HG03097 (cell line): ENCODE results near the gene WDTC1.

ENCODE experiments used
- ATAC-seq: cut with Tn5 transposase; IDR thresholded peaks from one replicate; pipeline ENCODE4 v1.9.1; 2021; ENCODE audit not compliant: unreplicated experiment, low FRiP score

WDTC1 gene

DNA sequence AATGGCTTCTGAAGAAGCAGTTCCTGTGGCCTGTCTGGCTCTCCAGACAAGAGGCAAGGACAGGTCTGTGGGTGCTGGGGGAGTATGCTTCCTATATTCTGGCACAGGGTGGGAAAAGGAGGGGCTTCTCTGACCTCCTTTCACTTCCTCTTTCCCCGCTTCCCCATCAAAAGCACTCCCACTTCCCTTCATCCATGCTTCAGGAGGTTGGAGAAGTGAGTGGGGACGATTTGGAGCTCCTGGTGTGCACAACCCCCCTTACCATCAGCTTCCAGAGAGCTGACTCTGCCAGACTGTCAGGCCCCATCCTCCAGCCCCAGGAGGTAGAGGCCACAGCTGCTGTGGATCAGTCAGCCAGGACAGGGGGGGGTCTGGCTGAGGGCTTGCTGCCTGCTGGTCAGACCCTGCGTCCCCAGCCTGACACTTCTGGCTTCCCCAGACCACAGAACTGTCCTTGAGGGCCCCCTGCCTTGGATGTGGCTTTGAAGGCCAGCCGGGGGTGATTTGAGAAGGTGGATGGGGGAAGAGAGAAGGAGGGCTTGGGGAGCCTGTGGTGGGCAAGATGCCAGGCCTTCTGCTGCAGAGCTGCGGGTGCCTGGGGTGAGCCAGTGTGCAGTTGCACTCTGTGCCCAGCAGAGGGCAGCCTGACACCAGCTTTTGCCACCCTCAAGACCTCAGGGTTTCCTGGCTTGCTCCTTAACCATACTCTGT lies 66.1 kb downstream of the WDTC1 start:
- peak; percentile 70 for ATAC-seq

DNA sequence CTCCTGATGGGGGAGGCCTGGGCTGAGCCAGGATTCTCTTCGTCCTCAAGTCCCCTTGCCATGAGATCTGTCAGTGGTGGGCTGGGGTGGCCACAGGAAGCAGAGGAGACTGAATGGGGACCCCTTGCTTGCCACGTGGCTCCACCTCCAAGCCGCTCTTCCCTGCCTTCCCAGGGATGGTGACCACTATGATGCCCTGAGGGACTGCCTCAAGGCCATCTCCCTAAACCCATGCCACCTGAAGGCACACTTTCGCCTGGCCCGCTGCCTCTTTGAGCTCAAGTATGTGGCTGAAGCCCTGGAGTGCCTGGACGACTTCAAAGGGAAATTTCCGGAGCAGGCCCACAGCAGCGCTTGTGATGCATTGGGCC lies 66.6 kb downstream of the WDTC1 start:
- no peak for ATAC-seq

DNA sequence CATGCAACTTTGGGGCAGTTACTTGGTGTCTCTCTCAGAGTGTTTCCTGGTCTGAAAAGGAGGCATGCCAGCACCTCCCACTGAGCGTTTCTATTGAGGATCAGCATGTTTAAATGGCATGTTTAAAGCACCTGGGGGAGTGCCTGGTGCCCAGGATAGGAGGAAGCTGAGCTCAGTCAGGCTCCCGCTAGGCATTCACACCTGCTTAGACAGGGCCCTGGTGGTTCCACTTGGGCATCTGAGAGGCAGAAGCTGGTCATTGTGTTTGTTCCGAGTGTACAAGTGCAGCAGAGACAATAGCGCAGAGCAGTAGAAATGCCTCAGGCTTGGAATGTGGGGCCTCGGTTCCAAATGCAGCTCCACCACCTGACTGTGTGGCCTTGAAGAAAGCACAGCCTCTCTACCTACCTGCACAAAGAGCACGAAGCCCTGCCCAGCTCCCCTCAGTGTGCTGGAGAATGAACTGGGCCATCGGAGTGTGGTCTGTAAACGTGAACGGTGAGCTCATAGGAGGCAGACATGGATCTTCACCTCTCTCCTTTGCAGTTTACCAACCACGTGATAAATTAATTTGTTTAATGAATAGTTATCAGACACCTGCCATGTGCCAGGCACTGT lies 67.3 kb downstream of the WDTC1 start:
- no peak for ATAC-seq

DNA sequence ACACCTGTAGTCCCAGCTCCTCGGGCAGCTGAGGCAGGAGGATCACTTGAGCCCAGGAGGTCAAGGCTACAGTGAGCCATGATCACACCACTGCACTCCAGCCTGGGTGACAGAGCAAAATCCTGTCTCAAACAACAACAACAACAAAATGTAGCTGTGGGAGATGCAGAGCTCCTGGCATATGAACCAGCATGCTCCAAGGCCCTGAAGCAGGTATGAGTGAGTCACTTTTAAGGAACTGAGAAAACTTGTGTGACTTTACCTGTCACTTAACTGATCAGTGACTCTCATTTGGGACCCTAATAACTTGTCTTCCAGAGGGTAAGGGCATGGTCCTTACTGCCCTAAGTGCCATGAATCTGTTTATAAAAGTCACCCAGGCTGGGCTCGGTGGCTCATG lies 68.2 kb downstream of the WDTC1 start:
- ATAC-seq = no peak

DNA sequence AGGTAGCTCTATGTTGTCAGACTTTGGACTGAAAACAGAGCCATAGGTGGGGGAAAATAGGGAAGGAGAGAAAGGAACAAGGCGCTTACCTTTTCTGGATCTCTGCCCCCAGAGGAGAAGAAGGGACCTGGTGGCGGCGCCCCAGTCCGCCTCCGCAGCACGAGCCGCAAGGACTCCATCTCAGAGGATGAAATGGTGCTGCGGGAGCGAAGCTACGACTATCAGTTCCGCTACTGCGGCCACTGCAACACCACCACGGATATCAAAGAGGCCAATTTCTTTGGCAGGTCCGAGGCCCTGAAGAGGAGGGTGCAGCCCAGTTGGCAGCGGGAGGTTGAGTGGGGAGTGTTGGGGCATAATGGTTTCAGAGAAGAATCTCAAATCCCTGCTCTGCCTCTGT lies 69.1 kb downstream of the WDTC1 start:
- no peak for ATAC-seq

DNA sequence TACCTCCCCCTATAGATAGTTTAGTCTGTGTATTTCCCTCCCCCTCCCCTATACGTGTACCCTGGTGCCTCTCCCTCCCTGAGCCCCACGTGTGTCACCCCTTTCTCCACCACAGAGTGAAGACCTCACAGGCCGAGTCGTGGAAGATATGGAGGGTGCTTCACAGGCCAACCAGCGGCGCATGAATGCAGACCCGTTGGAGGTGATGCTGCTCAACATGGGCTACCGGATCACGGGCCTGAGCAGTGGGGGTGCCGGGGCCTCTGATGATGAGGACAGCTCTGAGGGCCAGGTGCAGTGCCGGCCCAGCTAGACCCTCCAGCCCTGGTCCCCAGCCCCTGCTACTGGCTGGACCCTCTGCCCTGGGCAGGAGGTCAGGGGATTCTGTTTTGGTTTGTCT lies 71.6 kb downstream of the WDTC1 start:
- ATAC-seq = no peak

DNA sequence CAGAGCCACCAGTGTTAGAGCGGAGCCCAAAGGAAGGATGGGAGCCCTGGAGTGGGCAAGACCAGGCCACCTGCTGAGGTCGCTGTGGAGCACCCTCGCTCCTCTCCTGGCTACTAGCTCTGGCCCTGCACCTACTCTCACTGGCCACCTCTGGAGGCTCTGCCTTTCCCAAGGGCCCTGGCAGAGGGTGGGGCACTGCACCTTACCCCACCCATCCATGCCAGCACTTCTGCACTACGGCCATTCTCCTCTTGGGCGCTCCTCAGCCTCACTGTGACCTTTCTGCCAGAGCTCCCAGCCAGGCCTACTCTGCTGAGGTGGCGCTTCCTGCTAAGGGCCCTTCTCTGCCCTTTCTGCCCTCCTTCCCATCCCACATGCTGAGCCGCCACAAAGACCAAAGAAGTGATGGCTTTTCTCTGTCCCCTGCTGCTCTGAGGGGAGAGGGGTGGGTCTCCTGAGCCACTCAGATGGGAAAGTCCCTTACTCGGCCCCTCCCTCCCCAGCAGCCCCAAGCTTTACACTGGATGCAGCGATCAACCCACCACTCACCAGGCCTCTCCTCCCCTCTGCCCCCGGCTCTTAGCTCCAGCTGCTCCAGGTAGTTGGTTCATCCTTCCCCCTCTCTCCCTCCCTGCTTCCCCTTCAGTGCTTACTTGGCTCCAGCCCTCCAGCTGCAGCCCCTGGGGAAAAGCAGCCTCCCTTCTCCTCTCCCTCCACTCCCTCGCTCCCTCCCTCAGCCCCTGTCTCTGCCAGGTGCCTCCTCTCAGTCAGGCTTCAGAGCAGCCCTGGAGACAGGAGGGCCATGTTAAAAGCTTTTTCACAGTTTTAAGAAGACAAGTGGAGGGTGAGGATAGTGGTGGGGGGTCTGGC lies 72.7 kb downstream of the WDTC1 start:
- ATAC-seq = no peak

DNA sequence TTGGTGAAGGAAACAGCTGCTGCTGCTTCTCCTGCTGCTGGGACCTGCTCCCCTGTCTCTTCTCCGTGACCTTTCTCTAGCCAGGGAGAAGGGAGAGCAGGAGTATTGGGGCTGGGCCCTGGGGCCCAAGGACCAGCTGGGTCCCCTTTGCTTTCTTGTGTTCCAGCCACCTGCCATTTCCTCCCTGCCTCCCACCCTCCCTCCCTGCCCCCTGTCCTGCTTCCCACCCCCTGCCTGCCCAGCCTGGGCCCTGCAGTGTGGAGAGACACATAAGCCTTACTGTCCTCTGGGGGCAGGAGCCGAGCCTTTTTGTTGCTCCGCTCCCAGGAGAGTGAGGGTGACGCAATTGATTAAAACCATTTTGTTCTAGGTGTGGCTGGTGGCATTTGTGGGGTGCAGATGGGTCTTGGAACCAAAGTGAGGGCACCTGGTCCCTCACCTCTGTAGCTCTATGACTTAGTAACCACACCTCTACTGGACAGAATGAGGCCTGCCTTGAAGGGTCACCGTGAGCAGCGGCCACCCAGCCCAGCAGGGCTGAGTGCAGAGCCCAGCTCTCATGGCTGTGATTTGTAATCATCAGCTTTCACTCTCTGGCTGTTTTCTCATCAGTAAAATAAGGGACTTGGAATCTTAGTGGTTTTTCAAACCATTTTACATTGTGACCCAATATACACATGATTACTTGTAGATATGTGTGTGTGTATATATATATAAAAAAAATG lies 73.6 kb downstream of the WDTC1 start:
- no peak for ATAC-seq

DNA sequence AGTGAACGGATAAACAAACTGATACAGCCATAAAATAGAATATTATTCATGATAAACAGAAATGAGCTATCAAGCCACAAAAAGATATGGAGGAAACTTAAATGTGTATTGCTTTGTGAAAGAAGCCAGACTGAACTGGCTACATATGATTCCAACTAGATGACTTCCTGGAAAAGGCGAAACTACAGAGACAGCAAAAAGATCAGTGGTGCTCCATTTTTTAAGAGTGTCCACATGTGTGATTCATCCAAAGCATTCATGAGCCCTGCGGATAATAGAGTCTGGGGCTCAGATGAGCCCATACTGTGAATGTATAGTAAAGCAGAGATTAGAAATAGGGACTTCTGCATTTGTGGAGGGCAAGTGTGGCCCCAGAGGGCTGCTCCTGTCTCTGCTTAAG lies 79.7 kb downstream of the WDTC1 start:
- no peak for ATAC-seq

DNA sequence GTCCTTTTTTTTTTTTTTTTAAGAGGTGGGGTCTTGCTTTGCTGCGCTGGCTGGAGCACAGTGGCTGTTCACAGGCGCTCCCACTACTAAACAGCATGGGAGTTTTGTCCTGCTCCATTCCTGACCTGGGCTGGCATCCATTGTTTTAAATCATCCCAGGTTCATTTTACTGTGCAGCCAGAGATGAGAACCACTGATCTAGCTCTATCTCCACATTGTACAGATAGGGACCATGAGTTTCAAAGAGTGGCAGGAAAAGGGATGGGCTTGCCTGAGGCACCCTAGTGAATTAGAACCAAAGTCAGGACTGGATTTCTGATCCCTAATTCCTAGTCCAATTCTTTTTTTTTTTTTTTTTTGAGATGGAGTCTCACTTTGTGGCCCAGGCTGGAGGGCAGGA lies 80.3 kb downstream of the WDTC1 start:
- no peak for ATAC-seq

DNA sequence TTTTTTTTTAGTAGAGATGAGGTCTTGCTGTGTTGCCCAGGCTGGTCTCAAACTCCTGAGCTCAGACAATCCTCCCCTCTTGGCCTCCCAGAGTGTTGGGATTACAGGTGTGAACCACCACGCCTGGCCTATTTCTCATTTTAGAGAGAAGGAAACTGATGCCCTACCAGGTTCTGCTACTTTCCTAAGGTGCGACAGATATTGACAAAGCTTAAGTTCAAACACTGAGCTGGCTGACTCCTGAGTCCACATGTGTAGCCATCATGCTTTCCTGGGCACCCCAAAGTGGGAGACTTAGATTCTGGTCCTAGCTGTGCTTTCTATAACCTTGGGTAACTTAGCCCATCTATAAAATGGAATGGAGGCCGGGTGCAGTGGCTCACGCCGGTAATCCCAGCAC lies 82.4 kb downstream of the WDTC1 start:
- no peak for ATAC-seq

DNA sequence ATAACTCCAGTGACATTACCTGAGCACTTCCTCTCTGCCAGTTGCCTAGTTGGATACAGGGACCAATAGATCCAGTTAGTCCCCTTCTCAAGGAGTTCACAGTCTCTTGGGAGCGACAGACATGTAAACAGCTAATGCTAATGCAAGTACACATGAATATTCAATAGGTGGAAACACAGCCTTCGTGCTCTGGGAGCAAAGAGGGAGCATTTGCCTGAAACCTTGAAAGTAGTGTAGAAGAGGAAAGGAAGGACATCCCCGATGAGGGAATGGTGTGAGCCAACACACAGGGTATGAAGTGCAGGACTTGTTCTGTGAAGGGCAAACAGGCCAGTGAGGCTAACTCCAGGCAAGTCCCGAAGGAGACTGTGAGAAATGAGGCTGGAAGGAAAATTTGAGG lies 83.7 kb downstream of the WDTC1 start:
- no peak for ATAC-seq

DNA sequence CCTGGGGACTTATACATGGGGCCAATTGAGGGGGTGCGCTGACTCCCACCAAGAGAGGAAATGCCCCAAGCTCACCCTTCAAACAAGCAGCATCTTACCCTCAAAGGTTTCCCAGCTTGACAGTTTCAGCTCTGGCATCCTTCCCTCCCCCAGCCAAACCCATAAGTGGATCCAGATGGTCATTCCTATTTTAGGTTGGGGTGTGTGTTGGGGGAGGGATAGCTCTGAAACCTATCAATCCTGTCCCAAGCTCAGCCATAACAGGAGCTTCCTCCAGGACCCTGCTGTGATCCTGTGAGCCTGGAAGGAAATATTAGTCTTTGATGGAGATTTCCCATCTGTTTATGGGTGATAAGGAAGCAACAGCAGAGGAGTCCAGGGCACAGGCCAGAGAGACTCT lies 84.2 kb downstream of the WDTC1 start:
- ATAC-seq = no peak

DNA sequence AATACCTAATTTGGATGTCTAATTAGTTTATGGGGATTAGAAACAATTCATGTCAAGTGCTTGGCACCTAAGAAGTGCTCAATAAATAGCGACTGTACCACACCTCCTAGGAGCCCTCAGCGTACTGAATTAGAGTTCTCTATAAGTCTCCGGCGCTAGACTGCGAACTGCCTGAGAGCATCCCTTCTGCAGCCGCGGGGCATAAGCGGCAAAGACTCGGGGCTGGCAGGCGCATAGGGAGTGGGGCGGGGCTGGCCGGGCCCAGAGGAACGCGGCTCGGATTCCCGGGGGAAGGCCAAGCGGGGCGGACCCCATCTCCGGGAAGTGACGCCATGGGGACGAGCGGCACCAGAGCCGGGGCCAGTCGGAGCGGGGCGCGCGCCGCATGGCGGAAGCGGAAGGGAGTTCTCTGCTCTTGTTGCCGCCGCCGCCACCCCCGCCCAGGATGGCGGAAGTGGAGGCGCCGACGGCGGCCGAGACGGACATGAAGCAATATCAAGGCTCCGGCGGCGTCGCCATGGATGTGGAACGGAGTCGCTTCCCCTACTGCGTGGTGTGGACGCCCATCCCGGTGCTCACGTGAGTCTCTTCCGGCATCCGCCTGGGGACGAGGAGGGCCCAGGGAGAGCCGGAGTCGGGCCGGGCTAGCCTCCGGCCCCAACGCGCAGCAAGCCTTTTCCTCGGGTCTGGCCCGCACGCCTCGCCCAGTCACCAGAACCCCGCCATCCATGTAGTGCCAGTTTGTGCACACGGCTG lies 87.6 kb downstream of the WDTC1 start, which contains the start of gene TMEM222:
Gene TMEM222, plus strand, starts transcription at position 351 of the 756 bp plus-strand sequence. Its CDS starts 35 bp downstream, at position 386.
- peak; percentile 88 for ATAC-seq

DNA sequence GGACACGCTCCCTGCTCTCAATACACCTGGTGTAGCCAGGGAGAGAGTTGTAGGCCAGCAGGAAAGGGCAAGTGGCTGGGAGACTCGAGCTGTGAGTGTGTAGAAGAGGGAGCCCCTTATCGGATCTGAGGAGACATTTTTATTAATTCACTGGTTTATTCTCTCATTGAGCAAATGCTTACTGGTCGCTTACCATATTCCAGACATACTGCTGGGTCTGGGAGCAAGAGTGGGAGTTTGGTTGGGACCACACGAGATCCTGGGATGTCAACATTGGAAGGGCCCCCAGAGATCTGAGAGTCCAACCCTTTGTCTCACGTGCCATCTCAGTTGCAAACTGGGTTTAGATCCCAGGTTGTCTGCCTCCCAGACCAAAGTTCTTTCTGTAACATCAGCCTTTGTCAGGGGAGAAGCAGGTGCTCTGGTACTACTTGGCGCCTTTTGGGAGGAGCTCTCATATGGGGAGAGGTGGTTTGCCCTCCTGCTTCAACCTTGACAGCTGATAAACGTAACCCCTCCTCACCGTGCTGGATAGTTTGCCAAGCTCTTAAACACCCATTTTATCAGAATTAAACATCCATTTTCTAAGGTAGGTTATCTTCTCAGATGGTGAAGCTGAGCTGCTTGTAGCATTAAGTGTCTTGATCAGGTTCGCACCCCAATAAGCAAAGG lies 88.3 kb downstream of the WDTC1 start:
- ATAC-seq = no peak

DNA sequence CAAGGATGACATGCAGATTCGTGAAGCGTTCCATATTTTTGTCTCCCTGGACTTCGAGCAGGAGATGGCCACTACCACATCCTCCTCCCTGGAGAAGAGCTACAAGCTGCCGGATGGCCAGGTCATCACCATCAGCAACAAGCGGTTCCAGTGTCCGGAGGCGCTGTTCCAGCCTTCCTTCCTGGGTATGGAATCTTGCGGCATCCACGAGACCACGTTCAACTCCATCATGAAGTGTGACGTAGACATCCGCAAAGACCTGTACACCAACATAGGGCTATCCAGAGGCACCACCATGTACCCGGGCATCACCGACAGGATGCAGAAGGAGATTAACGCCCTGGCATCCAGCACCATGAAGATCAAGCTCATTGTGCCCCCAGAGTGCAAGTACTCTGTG lies 90.9 kb downstream of the WDTC1 start:
- ATAC-seq = no peak

DNA sequence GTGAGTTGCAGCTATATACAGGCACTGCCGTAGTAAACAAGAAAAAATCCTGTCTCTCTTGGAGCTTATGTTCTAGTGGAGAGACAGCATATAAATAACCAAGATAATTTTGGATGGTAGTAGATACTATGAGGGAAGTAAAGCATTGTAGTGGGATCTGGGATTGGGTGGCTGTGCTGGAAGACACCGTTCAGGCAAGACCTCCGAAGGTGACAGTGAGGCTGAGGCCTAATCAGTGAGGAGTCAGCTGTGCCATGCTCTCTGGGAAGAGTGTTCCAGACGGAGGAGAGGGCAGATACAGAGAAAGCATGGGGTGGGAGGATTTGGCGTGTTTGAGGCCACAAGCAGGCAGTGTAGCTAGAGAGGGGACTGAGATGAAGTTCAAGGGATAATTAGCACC lies 93.5 kb downstream of the WDTC1 start:
- ATAC-seq = no peak

DNA sequence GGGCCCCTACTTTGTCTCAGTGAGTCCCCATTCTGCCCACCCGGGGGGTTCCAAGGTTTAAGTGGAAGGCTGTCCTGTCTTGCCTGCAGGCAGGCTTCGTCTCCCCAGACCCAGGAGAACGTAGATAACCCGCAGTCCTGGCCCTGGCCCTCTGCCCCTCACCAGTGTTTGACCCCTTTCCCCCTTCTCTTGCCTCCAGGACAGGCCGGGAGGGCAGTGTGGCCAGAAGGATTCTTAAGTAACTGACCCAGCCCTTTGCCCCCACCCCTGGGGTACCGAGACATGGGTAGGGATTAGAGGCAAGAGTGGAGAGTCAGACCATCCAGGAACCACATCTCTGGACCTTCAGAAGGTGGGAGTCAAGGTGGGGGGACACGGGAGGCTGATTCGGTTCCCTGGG lies 96.4 kb downstream of the WDTC1 start:
- ATAC-seq = no peak

DNA sequence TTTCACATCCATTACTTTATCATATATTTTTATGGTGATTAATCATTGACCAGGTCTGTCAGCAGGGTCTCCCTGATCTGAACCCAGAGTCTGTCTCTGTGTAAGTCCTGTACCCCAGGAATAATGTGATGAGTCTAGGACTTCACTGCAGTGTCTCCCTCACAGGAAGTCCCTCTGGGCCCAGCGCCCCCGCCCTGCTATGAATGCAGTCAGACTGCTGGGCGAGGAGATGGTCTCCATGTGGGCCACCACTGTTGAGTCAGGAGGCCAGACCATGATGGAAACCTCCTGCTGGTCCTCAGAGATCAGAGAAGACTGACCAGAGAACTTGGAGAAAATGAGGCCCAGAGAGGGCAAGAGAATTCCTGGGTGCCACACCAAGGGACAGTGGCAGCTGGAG lies 97.0 kb downstream of the WDTC1 start:
- ATAC-seq = no peak

DNA sequence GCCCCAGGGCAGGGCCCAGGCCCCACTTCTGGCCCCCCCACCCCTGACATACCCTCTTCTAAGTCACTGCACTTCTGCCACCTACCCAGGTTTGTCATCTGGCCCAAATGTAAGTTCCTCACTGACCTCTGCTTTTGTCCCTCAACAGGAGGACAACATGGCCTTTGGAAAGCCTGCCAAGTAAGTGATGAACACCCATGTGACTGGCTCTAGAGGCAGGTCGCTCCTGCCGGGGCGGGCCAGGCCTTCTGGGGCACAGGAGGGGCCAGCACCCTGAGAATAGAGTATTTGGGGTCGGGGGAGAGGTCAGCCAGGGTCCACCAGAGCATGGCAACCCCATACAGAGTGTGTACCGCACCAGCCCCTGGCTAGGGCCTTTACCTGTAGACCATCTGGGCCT lies 97.5 kb downstream of the WDTC1 start:
- ATAC-seq = no peak
